GM19328 (cell line): Measurements from ENCODE around the gene MYLK4.
A peak's percentile ranks its signal among the peaks of the same experiment; 100 is the strongest.
"Not testable (repeated sequence)": the region's sequence is repeated elsewhere in the genome, so short reads cannot be mapped to it uniquely, and the experiment has no call there.

ENCODE experiments used
- ATAC-seq: cut with Tn5 transposase; IDR thresholded peaks from one replicate; pipeline ENCODE4 v1.9.1; 2021; ENCODE audit warnings: mild to moderate bottlenecking, moderate library complexity; ENCODE audit not compliant: unreplicated experiment

The MYLK4 gene

GRCh38 chr6:2780102-2780737 lies 29.5 kb upstream of the MYLK4 start:
- no peak for ATAC-seq

GRCh38 chr6:2777249-2777648 lies 26.5 kb upstream of the MYLK4 start:
- no peak for ATAC-seq

- no peak for ATAC-seq
Observed at GRCh38 chr6:2775003-2775402, 24.3 kb upstream of the MYLK4 start.

GRCh38 chr6:2773449-2773848 lies 22.7 kb upstream of the MYLK4 start:
- no peak for ATAC-seq

- ATAC-seq, result no peak
Observed at GRCh38 chr6:2772840-2773239, 22.1 kb upstream of the MYLK4 start.

GRCh38 chr6:2771079-2771478 lies 20.4 kb upstream of the MYLK4 start:
- ATAC-seq, result no peak

- ATAC-seq, result no peak
Observed at GRCh38 chr6:2770171-2770570, 19.4 kb upstream of the MYLK4 start.

GRCh38 chr6:2768696-2769095 lies 18.0 kb upstream of the MYLK4 start:
- ATAC-seq, result no peak

- no peak for ATAC-seq
Observed at GRCh38 chr6:2767657-2768524, 17.2 kb upstream of the MYLK4 start.

- no peak for ATAC-seq
Observed at GRCh38 chr6:2766767-2767656, 16.3 kb upstream of the MYLK4 start.

GRCh38 chr6:2765896-2766766 lies 15.4 kb upstream of the MYLK4 start:
- peak; percentile 15 for ATAC-seq

GRCh38 chr6:2765166-2765895 lies 14.6 kb upstream of the MYLK4 start, which contains the start of gene WRNIP1:
TSS of gene WRNIP1 (plus strand) at chr6:2765393. CDS start at chr6:2765623, 230 bp downstream.
- peak; percentile 80 for ATAC-seq

GRCh38 chr6:2764610-2765165 lies 14.0 kb upstream of the MYLK4 start:
- ATAC-seq, result peak; percentile 48

GRCh38 chr6:2763876-2764540 lies 13.3 kb upstream of the MYLK4 start:
- ATAC-seq, result no peak

GRCh38 chr6:2763345-2763841 lies 12.7 kb upstream of the MYLK4 start:
- ATAC-seq, result no peak

GRCh38 chr6:2762868-2763267 lies 12.1 kb upstream of the MYLK4 start:
- ATAC-seq, result not testable (repeated sequence)

GRCh38 chr6:2760882-2761842 lies 10.4 kb upstream of the MYLK4 start:
- ATAC-seq, result no peak
